ENCODE results near the gene FZR1. TPM values are rescaled to one million over a fixed set of nuclear protein-coding genes. Genes with fewer than 3 reads are reported as not detected.

FZR1 gene
- total RNA-seq, 1 donor from 2014 or later = 65.2 TPM

GRCh38 chr19:3494559-3494958 is 11.6 kb upstream of the FZR1 start:
- intact Hi-C loops (cut with micrococcal nuclease) = no loop called here

GRCh38 chr19:3496392-3497273 is 9.5 kb upstream of the FZR1 start:
- intact Hi-C loops (cut with micrococcal nuclease) = no loop called here

- intact Hi-C loops (cut with micrococcal nuclease) = no loop called here
Measured at GRCh38 chr19:3497757-3498520, 8.2 kb upstream of the FZR1 start.

GRCh38 chr19:3499738-3500428 is 6.2 kb upstream of the FZR1 start:
- intact Hi-C loops (cut with micrococcal nuclease) = loop anchor here (10.0 kb wide), 2 partner anchors 545 to 1345 kb away; partner anchors contain the start of gene AP3D1

- intact Hi-C loops (cut with micrococcal nuclease) = loop anchor here (10.0 kb wide), 2 partner anchors 546 to 1346 kb away; partner anchors contain the start of gene AP3D1
Measured at GRCh38 chr19:3500429-3501101, 5.5 kb upstream of the FZR1 start, which contains the start of gene DOHH. Gene DOHH, minus strand, starts transcription at chr19:3500674. Its CDS starts 3,860 bp downstream, at chr19:3496814.

- intact Hi-C loops (cut with micrococcal nuclease) = loop anchor here (10.0 kb wide), 2 partner anchors 547 to 1347 kb away; partner anchors contain the start of gene AP3D1
Measured at GRCh38 chr19:3501780-3502179, 4.3 kb upstream of the FZR1 start.

GRCh38 chr19:3503036-3503572 is 3.0 kb upstream of the FZR1 start:
- intact Hi-C loops (cut with micrococcal nuclease) = loop anchor here (10.0 kb wide), 2 partner anchors 548 to 1348 kb away; partner anchors contain the start of gene AP3D1

GRCh38 chr19:3504735-3505134 is 1.4 kb upstream of the FZR1 start:
- intact Hi-C loops (cut with micrococcal nuclease) = loop anchor here (5.0 to 10.0 kb wide), 3 partner anchors 53 to 1350 kb away; partner anchors contain the start of genes AP3D1 and MFSD12

GRCh38 chr19:3506384-3507340 is 551 bp downstream of the FZR1 start:
- intact Hi-C loops (cut with micrococcal nuclease) = loop anchor here (1.0 to 10.0 kb wide), 5 partner anchors 51 to 1352 kb away; partner anchors contain the start of genes AP3D1, HMG20B and MFSD12

GRCh38 chr19:3507371-3508120 is 1.4 kb downstream of the FZR1 start:
- intact Hi-C loops (cut with micrococcal nuclease) = loop anchor here (5.0 to 10.0 kb wide), 3 partner anchors 50 to 1353 kb away; partner anchors contain the start of genes AP3D1 and MFSD12

- intact Hi-C loops (cut with micrococcal nuclease) = loop anchor here (5.0 to 10.0 kb wide), 3 partner anchors 49 to 1353 kb away; partner anchors contain the start of genes AP3D1 and MFSD12
Measured at GRCh38 chr19:3508121-3508661, 2.1 kb downstream of the FZR1 start.

- intact Hi-C loops (cut with micrococcal nuclease) = loop anchor here (5.0 to 10.0 kb wide), 3 partner anchors 48 to 1354 kb away; partner anchors contain the start of genes AP3D1 and MFSD12
Measured at GRCh38 chr19:3508771-3509535, 2.8 kb downstream of the FZR1 start.

- intact Hi-C loops (cut with micrococcal nuclease) = loop anchor here (5.0 to 10.0 kb wide), 3 partner anchors 48 to 1355 kb away; partner anchors contain the start of genes AP3D1 and MFSD12
Measured at GRCh38 chr19:3509566-3509989, 3.5 kb downstream of the FZR1 start.

- intact Hi-C loops (cut with micrococcal nuclease) = no loop called here
Measured at GRCh38 chr19:3510727-3511126, 4.6 kb downstream of the FZR1 start.

- intact Hi-C loops (cut with micrococcal nuclease) = no loop called here
Measured at GRCh38 chr19:3511506-3512251, 5.6 kb downstream of the FZR1 start.
